ENCODE results near the gene HGF.
"Not testable (repeated sequence)": the region's sequence is repeated elsewhere in the genome, so short reads cannot be mapped to it uniquely, and the experiment has no call there.

Gene HGF

DNA sequence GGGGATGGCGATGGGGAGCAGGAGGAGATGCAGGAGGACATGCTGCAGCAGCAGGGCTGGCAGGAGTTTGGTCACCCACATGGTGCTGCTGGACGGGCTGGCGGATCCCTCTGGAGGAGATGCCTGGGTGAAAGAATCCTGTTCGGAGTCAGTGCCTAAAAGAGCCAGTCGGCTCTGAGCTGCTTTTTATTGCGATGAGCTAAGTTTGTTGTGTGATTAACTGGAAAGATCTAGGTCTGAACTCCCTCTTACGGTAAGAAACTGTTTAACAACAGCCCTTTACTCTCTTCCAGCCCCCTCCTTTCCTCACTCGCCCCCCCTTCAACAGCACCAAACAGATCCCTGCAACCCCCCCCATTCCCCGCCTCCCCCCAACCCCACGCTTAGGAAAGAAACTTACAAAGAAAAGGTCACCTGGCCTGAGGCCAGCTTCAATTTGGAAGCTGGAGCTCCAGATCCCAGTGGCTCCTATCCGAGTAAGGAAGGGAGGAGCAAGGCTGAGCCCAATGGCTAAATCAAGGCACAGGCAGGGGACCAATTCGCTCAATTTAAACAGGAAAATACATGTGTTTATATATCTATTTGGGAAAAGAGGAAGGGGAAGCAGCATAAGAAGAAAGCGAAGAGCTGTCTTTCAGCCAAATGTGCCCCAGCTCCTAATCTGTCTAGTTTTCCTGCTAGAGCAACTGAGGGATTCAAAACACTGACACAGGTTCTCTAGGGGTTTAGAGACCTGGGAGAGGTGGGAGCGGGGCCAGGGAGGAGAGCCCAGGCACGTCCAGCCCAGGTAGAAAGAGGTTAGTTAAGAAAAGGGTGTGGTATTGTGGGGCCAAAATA, at the start of gene HGF:
Gene HGF, minus strand, starts transcription at position 157 of the 837 bp plus-strand sequence. Its CDS starts 76 bp downstream, at position 81.
- no peaks in the 10 kb centered on the region for H3K27me3 ChIP-seq (replicated peaks; ENCODE audit: control insufficient read depth, insufficient read depth, low read length)
- peak within 1 kb of the TSS; percentile 17 for H3K4me3 ChIP-seq (replicated peaks; ENCODE audit: low read depth, low read length)
- TF ChIP-seq, protein P1, sequence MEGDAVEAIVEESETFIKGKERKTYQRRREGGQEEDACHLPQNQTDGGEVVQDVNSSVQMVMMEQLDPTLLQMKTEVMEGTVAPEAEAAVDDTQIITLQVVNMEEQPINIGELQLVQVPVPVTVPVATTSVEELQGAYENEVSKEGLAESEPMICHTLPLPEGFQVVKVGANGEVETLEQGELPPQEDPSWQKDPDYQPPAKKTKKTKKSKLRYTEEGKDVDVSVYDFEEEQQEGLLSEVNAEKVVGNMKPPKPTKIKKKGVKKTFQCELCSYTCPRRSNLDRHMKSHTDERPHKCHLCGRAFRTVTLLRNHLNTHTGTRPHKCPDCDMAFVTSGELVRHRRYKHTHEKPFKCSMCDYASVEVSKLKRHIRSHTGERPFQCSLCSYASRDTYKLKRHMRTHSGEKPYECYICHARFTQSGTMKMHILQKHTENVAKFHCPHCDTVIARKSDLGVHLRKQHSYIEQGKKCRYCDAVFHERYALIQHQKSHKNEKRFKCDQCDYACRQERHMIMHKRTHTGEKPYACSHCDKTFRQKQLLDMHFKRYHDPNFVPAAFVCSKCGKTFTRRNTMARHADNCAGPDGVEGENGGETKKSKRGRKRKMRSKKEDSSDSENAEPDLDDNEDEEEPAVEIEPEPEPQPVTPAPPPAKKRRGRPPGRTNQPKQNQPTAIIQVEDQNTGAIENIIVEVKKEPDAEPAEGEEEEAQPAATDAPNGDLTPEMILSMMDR (IDR thresholded peaks at IDR 0.05; ENCODE audit: insufficient read depth, low read length, poor library complexity, severe bottlenecking) = no peak
- H3K36me3 ChIP-seq (ENCODE audit: control insufficient read depth, insufficient read depth, low read length) = no peaks in the 10 kb centered on the region
- DNase-seq (ENCODE audit: extremely low read depth, insufficient read length) = no peak

DNA sequence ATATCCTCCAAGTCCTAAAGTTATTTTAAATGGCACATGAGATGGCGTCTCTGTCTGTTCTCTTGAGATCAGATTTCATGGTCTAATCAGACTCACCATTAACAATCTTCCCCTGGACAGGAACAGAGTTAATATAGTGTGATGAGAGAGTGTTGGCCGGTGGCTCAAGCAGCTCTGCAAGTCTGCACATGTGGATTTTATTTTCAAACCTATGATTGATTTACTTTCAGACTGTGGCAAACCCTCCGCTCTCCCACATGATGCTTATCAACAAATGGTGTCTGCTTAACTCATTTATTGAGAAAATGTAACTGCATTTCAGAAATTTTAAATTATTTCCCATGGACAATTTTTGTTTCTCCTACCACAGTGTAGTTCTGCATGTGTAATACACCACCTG, 46.5 kb upstream of the HGF start:
- TF ChIP-seq, protein P1 (IDR thresholded peaks at IDR 0.05; ENCODE audit: insufficient read depth, low read length, poor library complexity, severe bottlenecking) = no peak
- DNase-seq (ENCODE audit: extremely low read depth, insufficient read length) = no peak

DNA sequence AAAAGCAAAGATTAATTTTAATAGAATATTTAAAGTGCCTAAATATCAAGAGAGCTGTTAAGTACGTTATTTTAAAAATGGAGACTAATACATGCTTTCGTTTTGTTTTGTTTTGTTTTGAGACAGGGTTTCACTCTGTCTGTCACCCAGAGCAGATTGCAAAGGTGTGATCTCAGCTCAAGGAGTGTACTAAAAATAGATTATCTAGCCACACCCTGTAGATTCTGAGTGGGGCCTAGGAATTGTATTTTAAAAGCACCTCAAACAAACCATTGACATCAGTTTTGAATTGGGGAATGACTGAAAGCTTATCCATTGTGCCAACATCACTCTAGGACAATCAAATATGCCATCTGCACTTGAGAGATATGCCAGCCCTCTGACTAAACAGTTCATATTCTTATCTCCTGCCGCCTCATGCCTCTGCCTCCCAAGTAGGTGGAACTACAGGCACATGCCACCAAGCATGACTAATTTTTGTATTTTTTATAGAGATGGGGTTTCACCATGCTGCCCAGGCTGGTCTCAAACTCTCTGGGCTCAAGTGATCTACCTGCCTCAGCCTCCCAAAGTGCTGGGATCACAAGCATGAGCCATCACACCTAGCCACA, 43.1 kb upstream of the HGF start:
- not testable (repeated sequence) for H3K27me3 ChIP-seq (replicated peaks; ENCODE audit: control insufficient read depth, insufficient read depth, low read length); H3K36me3 ChIP-seq (ENCODE audit: control insufficient read depth, insufficient read depth, low read length)
- peak; percentile 16 for DNase-seq (ENCODE audit: extremely low read depth, insufficient read length)
- peak overlapping the region; percentile 34; the same call in 1 of the 2 replicates for H3K4me3 ChIP-seq (replicated peaks; ENCODE audit: low read depth, low read length)

More for the DNA sequence above, 46.5 kb upstream of the HGF start:
- H3K27me3 ChIP-seq (replicated peaks; ENCODE audit: control insufficient read depth, insufficient read depth, low read length) = no peaks in the 10 kb centered on the region
- H3K4me3 ChIP-seq (replicated peaks; ENCODE audit: low read depth, low read length) = no peak overlapping the region
- H3K36me3 ChIP-seq (ENCODE audit: control insufficient read depth, insufficient read depth, low read length) = no peaks in the 10 kb centered on the region

DNA sequence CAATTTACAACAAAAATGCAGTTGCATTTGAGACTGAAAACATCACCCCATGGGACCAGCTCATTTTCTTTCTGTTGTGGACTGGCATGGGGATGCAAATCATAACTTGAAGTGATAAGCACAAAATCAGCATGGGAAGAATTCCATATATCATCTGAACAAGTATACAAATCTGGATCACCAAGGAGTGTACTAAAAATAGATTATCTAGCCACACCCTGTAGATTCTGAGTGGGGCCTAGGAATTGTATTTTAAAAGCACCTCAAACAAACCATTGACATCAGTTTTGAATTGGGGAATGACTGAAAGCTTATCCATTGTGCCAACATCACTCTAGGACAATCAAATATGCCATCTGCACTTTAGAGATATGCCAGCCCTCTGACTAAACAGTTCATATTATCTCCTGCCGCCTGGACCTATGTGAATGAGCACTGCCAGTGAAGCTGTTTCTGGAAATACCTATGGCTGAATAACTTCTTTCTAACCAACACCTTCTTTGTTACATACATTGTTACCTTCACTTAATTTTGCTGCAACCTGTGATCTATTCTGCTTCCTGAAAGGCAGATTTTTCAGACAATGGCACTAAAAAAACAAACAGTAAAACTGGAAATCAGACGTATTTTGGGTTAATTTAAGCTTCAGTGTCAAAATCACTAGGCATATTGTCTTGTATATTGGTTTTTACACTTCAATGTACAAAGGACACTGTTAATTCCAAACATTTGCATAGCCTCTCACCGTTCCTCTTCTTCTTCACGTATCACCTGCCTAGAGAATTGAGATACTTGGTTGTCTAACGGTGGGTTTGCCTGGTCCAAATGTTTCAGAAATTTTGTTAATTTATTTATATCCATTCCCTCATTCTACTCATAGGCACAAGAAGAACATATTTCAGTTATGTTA, 42.4 kb upstream of the HGF start:
- TF ChIP-seq, protein P1 (IDR thresholded peaks at IDR 0.05; ENCODE audit: insufficient read depth, low read length, poor library complexity, severe bottlenecking) = no peak
- no peaks in the 10 kb centered on the region for H3K36me3 ChIP-seq (ENCODE audit: control insufficient read depth, insufficient read depth, low read length)
- H3K27me3 ChIP-seq (replicated peaks; ENCODE audit: control insufficient read depth, insufficient read depth, low read length) = no peaks in the 10 kb centered on the region
- H3K4me3 ChIP-seq (replicated peaks; ENCODE audit: low read depth, low read length) = peak overlapping the region; percentile 34; the same call in 1 of the 2 replicates
- DNase-seq (ENCODE audit: extremely low read depth, insufficient read length) = peak; percentile 1

DNA sequence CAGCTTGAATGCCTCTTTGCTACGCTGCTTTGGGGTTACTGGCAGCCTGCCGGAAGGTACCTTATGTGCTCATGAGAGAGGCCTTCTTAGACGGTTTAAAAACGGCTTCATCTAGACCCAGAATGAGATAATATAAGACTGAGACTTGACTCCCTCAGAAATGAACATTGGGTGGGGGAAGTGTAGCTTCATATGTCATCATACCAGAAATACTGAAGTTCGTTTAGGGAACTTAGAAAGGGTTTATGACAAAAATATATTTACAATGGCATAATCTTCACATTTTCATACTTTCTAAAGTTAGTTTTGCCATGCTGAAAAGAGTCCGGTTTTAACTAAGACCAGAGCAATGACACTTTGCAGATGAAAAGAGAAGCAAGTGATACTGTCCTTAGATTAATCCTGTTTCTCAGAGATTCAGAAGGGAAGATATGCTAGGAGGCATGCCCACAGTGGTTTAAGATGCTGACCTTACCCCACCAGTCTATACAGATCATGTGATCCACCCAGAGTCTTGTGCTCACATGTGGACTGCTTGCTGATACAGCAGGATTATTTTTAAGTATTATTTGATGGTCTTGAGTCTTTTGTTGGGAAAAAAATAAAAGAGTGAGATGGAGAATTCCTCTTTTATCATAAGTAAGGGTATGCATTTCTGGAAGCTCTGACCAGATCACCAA, 40.8 kb upstream of the HGF start:
- Histone ChIP-seq H3K4me3 (replicated peaks; ENCODE audit: low read depth, low read length) (no peak overlapping the region), H3K36me3 (ENCODE audit: control insufficient read depth, insufficient read depth, low read length) (no peaks in the 10 kb centered on the region), H3K27me3 (replicated peaks; ENCODE audit: control insufficient read depth, insufficient read depth, low read length) (no peaks in the 10 kb centered on the region)
- TF ChIP-seq, protein P1 (IDR thresholded peaks at IDR 0.05; ENCODE audit: insufficient read depth, low read length, poor library complexity, severe bottlenecking) = no peak
- no peak for DNase-seq (ENCODE audit: extremely low read depth, insufficient read length)

DNA sequence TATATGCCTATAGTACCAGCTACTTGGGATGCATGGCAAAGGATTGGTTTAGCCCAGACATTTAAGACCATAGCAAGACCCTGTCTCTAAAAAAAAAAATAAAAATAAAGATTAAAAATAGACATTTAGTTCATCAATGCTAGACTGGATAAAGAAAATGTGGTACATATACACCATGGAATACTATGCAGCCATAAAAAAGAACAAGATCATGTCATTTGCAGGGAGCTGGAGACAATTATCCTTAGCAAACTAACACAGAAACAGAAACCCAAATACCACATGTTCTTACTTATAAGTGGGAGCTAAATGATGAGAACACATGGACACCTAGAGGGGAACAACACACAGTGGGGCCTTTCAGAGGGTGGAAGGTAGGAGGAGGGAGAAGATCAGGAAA, 38.5 kb upstream of the HGF start:
- not testable (repeated sequence) for H3K36me3 ChIP-seq (ENCODE audit: control insufficient read depth, insufficient read depth, low read length); H3K27me3 ChIP-seq (replicated peaks; ENCODE audit: control insufficient read depth, insufficient read depth, low read length); DNase-seq (ENCODE audit: extremely low read depth, insufficient read length); H3K4me3 ChIP-seq (replicated peaks; ENCODE audit: low read depth, low read length)

Data from GM06990 (cell line).